Common myeloid progenitor, CD34-positive (primary cell): ENCODE results near the gene HEATR1.
"Not testable (repeated sequence)": the region's sequence is repeated elsewhere in the genome, so short reads cannot be mapped to it uniquely, and the experiment has no call there.

ENCODE experiments used
- CTCF ChIA-PET: fragments of 350-600 bp; sonication (Branson Sonifier 250); formaldehyde crosslinking; loops from one replicate; lab custom pipeline; 2021; ENCODE audit warnings: antibody characterized with exemption; lab: Charles Lee
- POLR2A ChIA-PET: fragments of 350-600 bp; sonication (Branson Sonifier 250); formaldehyde crosslinking; loops from one replicate; lab custom pipeline; 2021; ENCODE audit warnings: antibody characterized with exemption; lab: Charles Lee
- DNase-seq, 3 donors: peaks; one replicate each; pipeline versions ENCODE4 v3.0.0 to v3.0.0-alpha.2; 2013
- H3K27ac ChIP-seq, 2 experiments: 1 replicate in 1 of 2; 2 replicates in 1 of 2; pipeline ENCODE4 v1.7.0; 2013; ENCODE audit warnings: inconsistent platforms in 2 of 2, low read length in 2 of 2, mild to moderate bottlenecking in 2 of 2, low read depth in 1 of 2, moderate library complexity in 1 of 2; ENCODE audit not compliant: severe bottlenecking in 2 of 2, insufficient read depth in 1 of 2, poor library complexity in 1 of 2
- H3K27me3 ChIP-seq, 5 experiments: replicated peaks in 2 of 5; 1 replicate in 3 of 5; 2 replicates in 2 of 5; pipeline versions ENCODE4 v1.6.1 to v1.7.0; 2013; ENCODE audit warnings: low read length in 4 of 5, mild to moderate bottlenecking in 2 of 5, moderate library complexity in 2 of 5, inconsistent platforms in 1 of 5; ENCODE audit not compliant: insufficient read depth in 5 of 5, control insufficient read depth in 4 of 5
- H3K36me3 ChIP-seq, 4 experiments: 1 replicate in 2 of 4; 2 replicates in 2 of 4; pipeline versions ENCODE4 v1.6.1 to v1.7.0; 2013; ENCODE audit warnings: low read length in 3 of 4, control low read depth in 1 of 4, mild to moderate bottlenecking in 1 of 4; ENCODE audit not compliant: control insufficient read depth in 4 of 4, insufficient read depth in 4 of 4
- H3K4me1 ChIP-seq, 4 experiments: 1 replicate in 3 of 4; 2 replicates in 1 of 4; pipeline versions ENCODE4 v1.6.1 to v1.7.1; 2013; ENCODE audit warnings: low read length in 3 of 4, mild to moderate bottlenecking in 3 of 4, control low read depth in 1 of 4, inconsistent platforms in 1 of 4, moderate library complexity in 1 of 4; ENCODE audit not compliant: control insufficient read depth in 4 of 4, insufficient read depth in 4 of 4; ENCODE audit errors: control extremely low read depth in 1 of 4
- H3K4me3 ChIP-seq, 7 experiments: 1 replicate in 4 of 7; 2 replicates in 3 of 7; pipeline versions ENCODE4 v1.5.1 to v1.7.0; 2013; ENCODE audit warnings: mild to moderate bottlenecking in 7 of 7, low read length in 6 of 7, moderate library complexity in 6 of 7, inconsistent platforms in 2 of 7, low read depth in 2 of 7, control low read depth in 1 of 7; ENCODE audit not compliant: insufficient read depth in 4 of 7, control insufficient read depth in 1 of 7; ENCODE audit errors: extremely low read depth in 1 of 7
- H3K9me3 ChIP-seq, 5 experiments: 1 replicate in 4 of 5; 2 replicates in 1 of 5; pipeline versions ENCODE4 v1.6.1 to v1.7.1; 2013; ENCODE audit warnings: low read length in 4 of 5, mild to moderate bottlenecking in 2 of 5, inconsistent platforms in 1 of 5, low read depth in 1 of 5, moderate library complexity in 1 of 5; ENCODE audit not compliant: control insufficient read depth in 4 of 5, insufficient read depth in 2 of 5; ENCODE audit errors: control extremely low read depth in 1 of 5
- WGBS: methylation state at CpG from one replicate; pipeline ENCODE4 v1.1.5; 2013; ENCODE audit not compliant: insufficient coverage; 5-methylcytosine and 5-hydroxymethylcytosine counted together

The HEATR1 gene

GRCh38 chr1:236590553-236591150, 13.7 kb downstream of the HEATR1 start:
- Histone ChIP-seq H3K27ac (no peak overlapping the region), H3K4me3 (no peak overlapping the region), H3K4me1 (no peaks in the 10 kb centered on the region), H3K9me3 (no peaks in the 10 kb centered on the region), H3K36me3 (peaks cover 17 to 87% (median 50%) of the 10 kb centered on the region in 4 experiments), H3K27me3 (no peaks in the 10 kb centered on the region)
- POLR2A ChIA-PET, result no interaction called here
- CTCF ChIA-PET, result no interaction called here
- DNase-seq, result no peak
- 100% methylated on average over 1 of the region's 2 CpGs for WGBS

- POLR2A ChIA-PET, result no interaction called here
- no peak overlapping the region for H3K27ac ChIP-seq
- H3K27me3 ChIP-seq, result no peaks in the 10 kb centered on the region
- H3K4me1 ChIP-seq, result no peaks in the 10 kb centered on the region
- peaks cover 15 to 86% (median 52%) of the 10 kb centered on the region in 4 experiments for H3K36me3 ChIP-seq
- 100% methylated on average over 2 of the region's 4 CpGs for WGBS
- no peaks in the 10 kb centered on the region for H3K9me3 ChIP-seq
- CTCF ChIA-PET, result no interaction called here
- DNase-seq, result no peak
- no peak overlapping the region for H3K4me3 ChIP-seq
These were observed 14.8 kb downstream of the HEATR1 start for GRCh38 chr1:236589531-236589930.

- ChIA-PET POLR2A (no interaction called here), CTCF (no interaction called here)
- no CpG with 5 or more reads among the region's 2 CpGs for WGBS
- no peak overlapping the region for H3K4me3 ChIP-seq
- no peaks in the 10 kb centered on the region for H3K27me3 ChIP-seq
- H3K9me3 ChIP-seq, result no peaks in the 10 kb centered on the region
- no peak overlapping the region for H3K27ac ChIP-seq
- H3K4me1 ChIP-seq, result no peaks in the 10 kb centered on the region
- peaks cover 22 to 71% (median 51%) of the 10 kb centered on the region in 4 experiments for H3K36me3 ChIP-seq
- no peak for DNase-seq
These were observed 22.8 kb downstream of the HEATR1 start for GRCh38 chr1:236581528-236581927.

- POLR2A ChIA-PET, H3K27me3 ChIP-seq, H3K9me3 ChIP-seq, H3K4me1 ChIP-seq, H3K4me3 ChIP-seq, DNase-seq, H3K27ac ChIP-seq: not testable (repeated sequence)
- WGBS, result 95% methylated on average over 3 of the region's 3 CpGs
- CTCF ChIA-PET, result interaction anchor here (0.6 kb wide), 1 partner anchor 216 kb away, joined by 3 read pairs; no protein-coding TSS in a partner anchor
- H3K36me3 ChIP-seq, result peaks cover 21 to 78% (median 47%) of the 10 kb centered on the region in 4 experiments
These were observed 23.9 kb downstream of the HEATR1 start for GRCh38 chr1:236580404-236580803.

- Histone ChIP-seq H3K27ac (no peak overlapping the region), H3K4me3 (no peak overlapping the region), H3K36me3 (peaks cover 21 to 79% (median 50%) of the 10 kb centered on the region in 4 experiments), H3K27me3 (no peaks in the 10 kb centered on the region), H3K4me1 (no peaks in the 10 kb centered on the region), H3K9me3 (no peaks in the 10 kb centered on the region)
- CTCF ChIA-PET, result no interaction called here
- POLR2A ChIA-PET, result no interaction called here
- no peak for DNase-seq
- 100% methylated on average over 1 of the region's 3 CpGs for WGBS
These were observed 25.7 kb downstream of the HEATR1 start for GRCh38 chr1:236578661-236579060.

GRCh38 chr1:236577041-236577440, 27.3 kb downstream of the HEATR1 start:
- H3K9me3 ChIP-seq, H3K27ac ChIP-seq, DNase-seq, POLR2A ChIA-PET, H3K4me1 ChIP-seq, CTCF ChIA-PET, H3K4me3 ChIP-seq, H3K27me3 ChIP-seq: not testable (repeated sequence)
- WGBS, result 80% methylated on average over 4 of the region's 7 CpGs
- peaks cover 27 to 82% (median 52%) of the 10 kb centered on the region in 4 experiments for H3K36me3 ChIP-seq

GRCh38 chr1:236576004-236576403, 28.3 kb downstream of the HEATR1 start:
- peaks cover 30 to 84% (median 55%) of the 10 kb centered on the region in 4 experiments for H3K36me3 ChIP-seq
- H3K27ac ChIP-seq, result no peak overlapping the region
- H3K9me3 ChIP-seq, result no peaks in the 10 kb centered on the region
- no peaks in the 10 kb centered on the region for H3K4me1 ChIP-seq
- DNase-seq, result no peak
- ChIA-PET CTCF (no interaction called here), POLR2A (no interaction called here)
- H3K27me3 ChIP-seq, result no peaks in the 10 kb centered on the region
- WGBS, result 14% methylated on average over 1 of the region's 2 CpGs
- no peak overlapping the region for H3K4me3 ChIP-seq
